ENCODE results near the gene SLX4IP. TPM values are rescaled to one million over a fixed set of nuclear protein-coding genes. Genes with fewer than 3 reads are reported as not detected.

SLX4IP gene
- total and polyA plus RNA-seq, 8 donors = 1.00 to 4.6 (median 2.6) TPM

GRCh38 chr20:10590950-10591671 lies 156.0 kb downstream of the SLX4IP start:
- Histone ChIP-seq H3K36me3 (no peaks in the 10 kb centered on the region), H3K27me3 (no peaks in the 10 kb centered on the region), H3K4me1 (peaks cover 6 to 36% (median 25%) of the 10 kb centered on the region in 4 donors), H3K4me3 (no peak overlapping the region), H3K27ac (peak overlapping the region in 3 of 5 donors; percentile 31 to 57 (median 35)), H3K9me3 (no peaks in the 10 kb centered on the region)
- TF ChIP-seq POLR2A (IDR thresholded peaks at IDR 0.05) (no peak), EP300 (IDR thresholded peaks at IDR 0.05) (no peak)
- 86 to 97% (median 92%) methylated on average over 1 of the region's 1 CpG for WGBS, 5 donors
- intact Hi-C loops (cut with DNase I; ENCODE audit: low total_unique reads) = no loop called here
- no peak for DNase-seq

DNA sequence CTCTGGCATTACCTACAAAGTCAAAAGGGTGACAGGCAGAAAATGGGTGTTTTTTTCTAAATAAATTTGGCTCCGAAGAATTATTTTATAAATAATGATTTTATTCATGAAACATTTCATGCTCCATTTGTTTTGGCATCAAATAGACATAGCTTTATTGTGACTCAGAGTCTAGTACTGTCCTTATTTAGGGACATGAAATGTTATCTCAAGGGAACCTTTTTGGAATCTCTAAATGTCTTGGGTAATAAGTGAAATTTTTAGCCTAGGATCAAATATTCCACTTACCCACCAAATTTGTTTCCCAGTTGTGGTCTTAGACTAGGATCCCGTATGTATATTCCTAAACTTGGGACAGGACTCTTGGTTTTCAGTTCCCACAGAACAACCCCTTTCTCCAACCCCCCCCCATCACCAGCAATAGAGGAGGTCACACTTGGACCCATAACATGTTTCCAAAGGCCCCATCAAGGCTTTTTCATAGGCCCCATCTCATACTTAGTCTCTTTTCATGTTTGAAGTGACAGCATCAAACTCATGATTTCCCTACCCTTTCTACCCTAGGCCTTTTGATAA lies 156.9 kb downstream of the SLX4IP start:
- no peak for TF ChIP-seq POLR2AphosphoS5 (IDR thresholded peaks at IDR 0.05)
- no peak for TF ChIP-seq POLR2A (IDR thresholded peaks at IDR 0.05)
- no peak for TF ChIP-seq EP300 (IDR thresholded peaks at IDR 0.05)
- TF ChIP-seq CTCF (IDR thresholded peaks at IDR 0.05) = no peak
- no peaks in the 10 kb centered on the region for H3K36me3 ChIP-seq
- H3K27me3 ChIP-seq = no peaks in the 10 kb centered on the region
- intact Hi-C loops (cut with DNase I; ENCODE audit: low total_unique reads) = no loop called here
- no peak for DNase-seq
- H3K27ac ChIP-seq = peak overlapping the region in 4 of 5 donors; percentile 37 to 62 (median 53)
- peaks cover 6 to 46% (median 30%) of the 10 kb centered on the region in 4 donors for H3K4me1 ChIP-seq
- H3K4me3 ChIP-seq = no peak overlapping the region
- H3K9me3 ChIP-seq = no peaks in the 10 kb centered on the region
- 61 to 88% (median 72%) methylated on average over 2 of the region's 2 CpGs for WGBS, 5 donors

GRCh38 chr20:10594296-10594868 lies 159.3 kb downstream of the SLX4IP start:
- TF ChIP-seq POLR2A (IDR thresholded peaks at IDR 0.05) = no peak
- no peak for TF ChIP-seq POLR2AphosphoS5 (IDR thresholded peaks at IDR 0.05)
- no peak for TF ChIP-seq CTCF (IDR thresholded peaks at IDR 0.05)
- no peak for TF ChIP-seq EP300 (IDR thresholded peaks at IDR 0.05)
- Histone ChIP-seq H3K27me3 (no peaks in the 10 kb centered on the region), H3K36me3 (no peaks in the 10 kb centered on the region), H3K4me1 (peaks cover 6 to 54% (median 32%) of the 10 kb centered on the region in 4 donors), H3K4me3 (no peak overlapping the region), H3K9me3 (no peaks in the 10 kb centered on the region), H3K27ac (peak overlapping the region in 2 of 5 donors; percentile 13 to 61)
- 76 to 88% (median 86%) methylated on average over 7 of the region's 7 CpGs for WGBS, 5 donors
- no peak for DNase-seq
- intact Hi-C loops (cut with DNase I; ENCODE audit: low total_unique reads) = no loop called here

DNA sequence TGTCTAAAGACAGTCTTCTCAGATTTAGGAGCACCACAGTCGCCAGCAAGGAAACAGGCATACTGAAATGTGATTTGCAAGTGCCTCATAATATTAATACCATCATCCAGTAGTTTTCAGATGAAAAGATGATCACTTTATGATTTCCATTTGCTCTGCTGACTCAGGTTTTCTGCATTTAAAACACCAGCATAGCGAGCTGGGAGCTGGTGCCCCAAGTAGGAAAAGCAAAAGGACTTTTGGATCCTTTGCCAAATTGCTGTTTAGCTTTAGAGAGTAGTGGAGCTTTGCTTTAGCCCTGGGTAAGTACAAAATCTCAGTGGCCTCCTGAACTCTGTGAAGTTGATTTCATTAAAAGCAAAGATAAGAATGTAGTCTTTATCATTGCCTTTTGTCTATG lies 160.2 kb downstream of the SLX4IP start:
- Histone ChIP-seq H3K27ac (peak overlapping the region in 3 of 5 donors; percentile 1 to 61 (median 13)), H3K9me3 (no peaks in the 10 kb centered on the region), H3K36me3 (no peaks in the 10 kb centered on the region), H3K4me3 (no peak overlapping the region), H3K27me3 (no peaks in the 10 kb centered on the region), H3K4me1 (peaks cover 6 to 54% (median 32%) of the 10 kb centered on the region in 4 donors)
- no peak for TF ChIP-seq POLR2A (IDR thresholded peaks at IDR 0.05)
- no peak for TF ChIP-seq CTCF (IDR thresholded peaks at IDR 0.05)
- TF ChIP-seq EP300 (IDR thresholded peaks at IDR 0.05) = no peak
- no peak for TF ChIP-seq POLR2AphosphoS5 (IDR thresholded peaks at IDR 0.05)
- intact Hi-C loops (cut with DNase I; ENCODE audit: low total_unique reads) = no loop called here
- 37 to 61% (median 47%) methylated on average over 2 of the region's 2 CpGs for WGBS, 5 donors
- no peak for DNase-seq
